ENCODE data around the gene KHK.

Gene KHK

DNA sequence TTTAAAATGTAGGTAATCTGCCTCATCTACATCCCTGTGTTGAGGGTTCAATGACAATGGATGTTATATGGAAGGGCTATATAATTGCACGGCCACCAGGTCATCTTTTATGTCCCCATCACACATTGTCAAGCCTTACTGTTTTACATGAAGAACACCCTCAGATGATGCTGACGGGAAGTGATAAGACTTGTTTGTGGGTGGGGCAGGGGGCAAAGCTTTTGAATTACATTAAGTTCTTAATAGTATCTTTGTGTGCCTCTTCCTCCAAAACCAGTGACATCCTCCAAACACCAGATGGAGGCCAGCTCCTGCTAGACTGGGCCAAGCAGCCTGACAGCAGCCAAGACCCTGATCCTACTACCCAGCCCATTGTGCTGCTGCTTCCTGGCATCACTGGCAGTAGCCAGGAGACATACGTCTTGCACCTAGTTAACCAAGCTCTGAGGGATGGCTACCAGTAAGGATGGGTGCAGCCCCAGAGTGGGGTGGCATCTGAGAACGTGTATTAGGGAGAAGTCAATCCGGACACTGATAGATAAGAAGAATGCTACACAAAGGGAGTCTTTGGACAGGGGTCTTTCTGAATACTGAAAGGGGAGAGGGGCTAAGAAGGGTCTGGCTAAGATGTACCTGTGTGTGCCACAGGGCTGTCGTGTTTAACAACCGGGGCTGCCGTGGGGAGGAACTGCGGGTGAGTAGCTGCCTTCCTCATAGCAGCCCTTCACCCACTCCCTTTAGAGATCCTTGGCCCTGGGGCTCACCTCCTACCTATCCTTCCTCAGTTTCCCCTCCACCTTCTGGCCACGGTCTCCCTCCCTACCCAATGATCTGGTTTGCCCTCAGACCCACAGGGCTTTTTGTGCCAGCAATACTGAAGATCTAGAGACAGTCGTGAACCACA, 42.3 kb downstream of the KHK start:
- DNase-seq: no peak

DNA sequence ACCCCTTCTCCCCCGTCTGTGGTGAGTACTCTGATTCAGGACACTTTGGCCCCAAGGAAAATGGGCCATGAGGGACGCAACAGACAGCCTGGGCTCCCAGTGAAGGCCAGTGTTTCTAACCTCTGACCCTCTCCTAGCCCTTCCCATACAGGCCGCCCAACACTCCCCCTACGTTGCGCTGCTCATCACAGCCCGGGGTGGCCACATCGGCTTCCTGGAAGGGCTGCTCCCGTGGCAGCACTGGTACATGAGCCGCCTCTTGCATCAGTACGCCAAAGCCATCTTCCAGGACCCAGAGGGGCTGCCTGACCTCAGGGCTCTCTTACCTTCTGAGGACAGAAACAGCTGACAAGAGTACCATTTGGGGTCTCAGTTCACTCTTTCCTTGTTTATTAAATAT, 43.8 kb downstream of the KHK start:
- DNase-seq: no peak

DNA sequence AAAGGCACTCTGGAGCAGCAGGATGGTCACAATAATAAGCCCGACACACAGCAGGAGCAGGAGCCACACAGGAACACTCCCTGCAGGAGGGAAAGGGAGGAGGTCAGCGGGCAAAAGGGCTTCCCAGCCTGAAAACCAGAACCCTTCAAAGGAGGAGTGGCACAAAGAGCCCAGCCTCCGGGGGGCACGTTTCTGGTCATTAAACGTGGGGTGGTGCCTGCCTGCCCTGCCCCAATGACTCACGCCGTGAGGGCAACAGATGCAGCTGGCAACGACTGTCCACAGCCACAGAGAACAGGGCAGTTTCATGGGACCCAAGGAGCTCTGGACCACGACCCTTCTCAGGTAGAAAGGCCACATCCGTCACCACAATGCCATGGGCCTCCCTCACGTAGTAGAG, 44.9 kb downstream of the KHK start:
- no peak for DNase-seq

DNA sequence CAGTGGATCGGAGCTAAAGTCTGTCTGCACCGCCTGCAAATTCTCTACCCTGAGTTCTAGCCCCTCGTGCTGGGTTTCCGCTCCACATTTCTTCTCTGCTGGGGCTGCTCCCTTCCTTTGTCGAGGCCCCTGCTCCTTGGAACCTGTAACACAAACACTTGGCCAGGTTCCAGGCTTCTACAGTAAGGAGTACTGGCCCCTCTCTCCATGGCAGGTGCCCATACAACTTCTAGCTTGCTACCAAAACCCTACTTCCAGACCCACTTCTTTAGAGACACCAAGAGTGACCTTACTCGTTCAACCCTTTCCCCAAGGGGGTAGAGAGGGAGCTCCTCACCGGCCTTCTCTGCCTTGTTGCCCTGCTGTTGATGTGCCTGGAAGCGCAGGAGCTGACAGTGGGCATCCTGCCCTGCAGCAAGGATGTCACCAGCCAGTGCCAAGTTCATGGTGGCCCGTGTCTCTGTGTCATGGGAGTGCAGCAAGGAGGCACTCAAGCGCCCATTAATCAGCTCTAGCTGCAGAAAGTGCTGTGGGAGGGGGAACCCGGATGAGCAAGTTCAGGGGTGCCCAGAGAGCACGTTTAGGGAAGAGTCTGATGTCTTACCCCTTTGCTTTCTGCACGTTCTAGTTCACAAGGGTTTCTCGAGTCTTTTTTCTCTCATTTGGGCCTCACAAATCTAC, 46.8 kb downstream of the KHK start:
- DNase-seq: no peak

DNA sequence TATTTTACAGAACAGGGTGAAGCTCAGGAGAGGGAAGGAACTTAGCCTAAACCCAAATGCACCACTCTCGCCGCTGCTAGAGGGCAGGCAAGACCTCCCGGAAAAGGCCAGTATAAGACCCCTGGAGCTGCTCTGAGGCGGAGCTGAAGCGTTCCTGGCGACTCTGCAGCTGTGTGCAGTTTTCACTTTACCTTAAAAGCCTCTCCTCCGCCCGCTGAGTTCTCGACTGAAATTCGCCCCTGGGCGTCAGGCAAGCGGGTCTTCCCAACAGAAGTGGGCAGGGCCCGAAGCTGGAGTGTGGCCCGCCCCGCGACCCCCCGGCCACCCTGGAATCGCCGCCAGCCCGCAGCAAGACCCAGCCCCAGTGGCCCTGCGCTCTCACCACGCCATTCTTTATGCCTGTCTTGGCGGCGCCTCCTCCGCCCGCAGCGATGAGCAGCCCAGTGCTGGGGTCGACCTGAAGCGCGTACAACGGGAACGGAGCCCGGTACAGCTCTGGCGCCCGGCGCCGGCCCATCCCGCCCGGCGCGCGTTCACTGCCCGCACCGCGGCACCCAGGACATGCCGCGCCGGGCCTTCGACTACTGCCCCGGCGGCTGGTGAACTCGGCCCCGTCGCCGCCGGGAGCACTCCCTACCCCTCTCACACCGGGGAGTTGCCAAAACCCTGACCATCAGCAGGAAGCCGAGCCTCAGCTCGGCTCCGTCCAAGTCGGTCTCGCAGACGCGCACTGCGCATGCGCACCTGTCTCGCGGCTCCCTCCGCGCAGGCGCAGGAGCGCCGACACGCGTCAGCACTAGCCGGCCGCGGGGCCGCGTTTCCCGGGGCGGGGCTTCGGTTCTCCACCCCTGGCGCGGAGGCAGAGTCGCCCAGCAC, 47.6 kb downstream of the KHK start, which contains the start of gene PREB:
Gene PREB (minus strand): TSS at position 732 of the 876 bp plus-strand sequence. CDS start 215 bp downstream, at position 517.
- DNase-seq: peak; percentile 96

DNA sequence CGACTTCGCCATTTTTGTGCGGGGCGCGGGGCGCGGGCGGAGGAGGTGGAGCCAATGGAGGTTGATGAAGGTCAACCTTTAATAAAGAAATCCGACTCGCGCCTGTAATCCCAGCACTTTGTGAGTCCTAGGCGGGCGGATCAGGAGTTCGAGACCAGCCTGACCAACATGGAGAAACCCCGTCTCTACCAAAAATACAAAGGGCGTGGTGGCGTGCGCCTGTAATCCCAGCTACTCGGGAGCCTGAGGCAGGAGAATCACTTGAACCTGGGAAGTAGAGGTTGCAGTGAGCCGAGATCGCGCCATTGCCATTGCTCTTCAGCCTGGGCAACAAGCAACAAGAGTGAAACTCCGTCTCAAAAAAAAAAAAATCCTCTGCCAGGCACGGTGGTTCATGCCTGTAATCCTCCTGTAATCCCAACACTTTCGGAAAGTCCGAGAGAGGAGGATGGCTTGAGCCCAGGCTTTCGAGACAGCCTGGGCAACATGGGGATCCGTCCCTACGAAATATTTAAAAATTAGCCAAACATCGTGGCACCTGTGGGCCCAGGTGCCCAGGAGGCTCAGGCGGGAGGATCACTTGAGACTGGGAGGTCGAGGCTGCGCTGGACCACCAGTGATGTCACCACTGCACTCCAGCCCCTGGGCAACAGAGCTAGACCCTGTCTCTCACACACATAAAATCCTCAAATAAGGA, 48.4 kb downstream of the KHK start:
- no peak for DNase-seq

DNA sequence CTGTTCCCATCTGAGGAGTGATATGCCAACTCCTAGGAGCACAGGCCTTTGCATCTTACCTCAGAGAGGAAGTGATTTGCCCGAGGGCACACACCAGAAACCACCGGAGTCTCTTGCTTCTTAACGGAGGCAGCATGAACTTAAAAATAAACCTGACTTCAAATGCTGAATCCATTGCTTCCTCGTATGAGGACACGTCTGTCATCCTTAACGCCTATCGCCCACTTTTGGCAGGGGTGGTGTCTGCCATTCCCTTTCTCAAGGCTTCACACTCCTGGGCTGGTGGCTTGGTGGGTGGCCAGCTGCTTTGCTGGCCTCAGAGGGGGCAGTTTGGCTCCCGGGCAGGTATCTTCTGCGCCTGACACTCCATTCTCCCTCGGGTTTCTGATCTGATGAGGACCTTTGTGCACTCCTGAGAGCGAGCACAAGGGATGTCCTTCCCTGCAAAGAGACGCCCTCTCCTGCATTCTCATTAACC, 48.9 kb downstream of the KHK start:
- DNase-seq: no peak

DNA sequence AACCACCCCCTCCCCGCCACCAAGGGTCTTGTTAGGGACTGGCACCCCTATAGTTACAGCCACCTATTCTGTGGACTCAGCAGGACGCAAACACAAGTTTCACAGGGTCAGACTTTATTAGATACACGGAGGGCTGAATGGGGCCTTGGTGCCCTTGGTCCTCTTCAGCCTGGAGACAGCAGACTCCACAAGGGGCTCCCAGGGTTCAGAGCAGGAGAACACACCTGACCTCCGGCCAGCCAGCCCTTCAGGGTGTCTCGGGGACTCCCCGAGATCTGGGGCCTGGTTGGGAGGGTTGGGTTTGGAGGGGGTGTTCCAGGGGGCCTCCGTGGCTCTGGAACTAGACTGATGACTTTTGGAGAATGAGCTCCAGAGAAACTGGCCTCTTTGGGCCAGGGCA, 50.2 kb downstream of the KHK start:
- no peak for DNase-seq

DNA sequence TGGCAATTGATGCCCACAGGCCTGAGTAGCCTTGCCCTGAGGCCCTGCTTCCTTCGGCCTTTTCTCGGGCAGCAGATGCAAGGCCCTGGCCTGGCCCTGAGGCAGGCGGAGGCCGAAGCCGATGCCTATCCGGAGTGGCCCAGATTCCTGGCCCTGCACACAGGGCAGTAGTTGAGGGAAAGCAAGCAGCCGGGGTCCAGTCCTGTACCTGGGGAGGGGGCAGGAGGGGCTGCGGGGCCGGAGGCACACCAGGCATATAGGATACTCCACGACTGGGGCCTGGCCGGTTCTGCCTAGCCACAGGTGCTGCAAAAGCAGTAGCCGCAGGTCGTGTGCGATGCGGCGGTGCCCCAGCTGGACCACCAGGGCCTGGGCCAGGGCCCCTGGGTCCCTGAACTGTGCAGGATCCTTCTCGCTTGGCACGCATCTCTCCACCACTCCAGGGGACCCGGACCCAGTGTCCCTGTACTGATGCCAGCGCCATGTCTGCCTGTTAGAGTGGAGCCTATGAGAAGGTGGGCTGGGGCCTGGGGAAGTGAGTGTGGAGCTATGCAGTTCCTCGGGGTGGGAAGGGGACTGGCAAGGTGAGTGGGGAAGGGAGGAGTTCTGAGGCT, 50.9 kb downstream of the KHK start:
- DNase-seq: no peak

DNA sequence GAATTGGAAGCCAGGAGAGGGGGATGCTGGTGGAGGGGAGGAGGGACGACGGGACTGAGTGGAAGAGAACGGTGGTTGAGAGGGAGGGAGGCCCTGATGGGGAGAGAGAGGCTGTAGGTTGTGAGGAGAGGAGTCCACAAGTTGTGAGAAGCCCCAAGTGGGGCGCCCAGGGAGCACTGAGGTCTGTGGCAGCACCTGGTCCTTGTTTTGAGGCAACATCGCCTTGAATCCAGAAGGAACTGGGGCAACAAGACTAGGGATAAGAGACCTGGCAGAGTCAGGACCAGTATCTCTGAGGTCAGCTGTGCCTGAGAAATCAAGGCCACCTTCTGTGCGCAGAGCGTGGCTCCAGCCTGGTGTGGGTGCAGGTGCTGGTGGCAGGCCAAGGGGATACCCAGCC, 51.5 kb downstream of the KHK start:
- DNase-seq: no peak

DNA sequence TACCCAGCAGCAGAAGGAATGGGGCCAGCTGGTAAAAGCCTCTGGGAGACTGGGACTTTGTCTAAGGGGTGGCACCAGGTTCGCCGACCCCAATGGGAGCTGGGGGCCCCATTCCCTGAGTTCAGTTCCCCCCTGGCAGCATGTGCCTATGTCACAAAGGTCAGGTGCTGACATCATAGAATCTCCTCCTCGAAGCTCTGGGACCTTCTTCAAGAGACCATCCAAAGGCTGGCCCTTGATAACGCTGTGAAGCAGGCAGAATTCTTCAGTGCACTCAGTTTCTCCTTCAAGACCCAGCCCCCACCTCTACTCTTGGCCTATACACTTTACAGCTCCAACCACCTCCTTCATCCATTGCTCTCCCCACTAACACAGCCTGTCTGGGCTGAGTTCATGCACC, 52.7 kb downstream of the KHK start, which contains the start of gene PRR30:
Gene PRR30 (minus strand): TSS at position 101 of the 400 bp plus-strand sequence. CDS start 1,081 bp downstream, outside the sequence.
- DNase-seq: no peak

DNA sequence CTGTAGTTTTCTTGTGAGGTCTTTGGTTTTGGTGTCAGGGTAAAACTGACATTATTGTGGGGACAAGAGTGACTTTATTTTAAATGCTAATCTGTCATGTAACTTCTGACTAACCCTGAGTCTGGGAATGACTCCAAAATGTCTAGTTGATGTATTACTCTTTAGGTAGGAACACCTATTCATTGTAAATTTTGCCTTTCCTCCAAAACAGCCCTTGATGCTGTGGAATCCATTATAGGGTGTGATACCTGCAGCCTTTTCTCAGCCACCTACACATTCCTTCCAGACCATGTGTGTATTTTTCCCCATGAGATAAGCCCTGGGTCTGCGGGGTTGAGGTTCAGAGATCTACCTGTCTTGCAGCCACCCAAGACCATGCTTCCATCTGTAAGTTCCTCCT, 56.7 kb downstream of the KHK start:
- no peak for DNase-seq

DNA sequence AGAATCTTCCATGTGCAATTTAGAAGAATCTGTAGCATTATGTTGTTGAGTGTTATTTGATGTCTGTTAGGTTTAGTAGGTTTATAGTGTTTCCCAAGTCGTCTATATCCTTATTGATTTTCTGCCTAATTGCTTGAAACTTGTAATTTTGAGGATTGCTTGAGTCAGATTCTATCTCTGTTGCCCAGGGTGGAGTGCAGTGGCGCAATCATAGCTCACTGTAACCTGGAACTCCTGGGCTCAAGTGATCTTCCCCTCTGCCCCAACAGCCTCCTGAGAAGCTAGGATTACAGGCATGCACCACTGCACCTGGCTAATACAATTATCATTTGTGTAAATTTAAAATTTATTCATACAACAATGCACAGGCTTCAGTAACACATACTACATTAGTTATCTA, 59.1 kb downstream of the KHK start:
- DNase-seq: no peak

DNA sequence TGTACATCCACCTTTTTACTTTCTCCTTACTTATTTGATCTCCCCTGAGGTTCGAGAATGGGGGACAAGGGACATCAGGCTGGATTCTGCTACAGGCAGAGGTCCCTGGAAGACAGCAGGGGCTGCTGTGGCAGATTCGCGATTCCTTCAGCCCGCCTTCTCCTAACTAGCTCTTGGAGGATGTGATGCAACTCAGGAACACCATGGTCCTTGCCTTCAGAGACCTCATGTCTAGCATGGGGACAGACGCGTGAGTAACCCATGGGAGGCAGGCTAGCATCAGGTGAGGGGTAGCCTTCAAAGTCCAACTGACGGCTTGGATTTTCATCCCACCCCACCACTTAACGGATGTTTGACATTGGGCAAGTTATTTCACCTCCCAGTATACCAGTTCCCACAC, 61.4 kb downstream of the KHK start:
- no peak for DNase-seq

DNA sequence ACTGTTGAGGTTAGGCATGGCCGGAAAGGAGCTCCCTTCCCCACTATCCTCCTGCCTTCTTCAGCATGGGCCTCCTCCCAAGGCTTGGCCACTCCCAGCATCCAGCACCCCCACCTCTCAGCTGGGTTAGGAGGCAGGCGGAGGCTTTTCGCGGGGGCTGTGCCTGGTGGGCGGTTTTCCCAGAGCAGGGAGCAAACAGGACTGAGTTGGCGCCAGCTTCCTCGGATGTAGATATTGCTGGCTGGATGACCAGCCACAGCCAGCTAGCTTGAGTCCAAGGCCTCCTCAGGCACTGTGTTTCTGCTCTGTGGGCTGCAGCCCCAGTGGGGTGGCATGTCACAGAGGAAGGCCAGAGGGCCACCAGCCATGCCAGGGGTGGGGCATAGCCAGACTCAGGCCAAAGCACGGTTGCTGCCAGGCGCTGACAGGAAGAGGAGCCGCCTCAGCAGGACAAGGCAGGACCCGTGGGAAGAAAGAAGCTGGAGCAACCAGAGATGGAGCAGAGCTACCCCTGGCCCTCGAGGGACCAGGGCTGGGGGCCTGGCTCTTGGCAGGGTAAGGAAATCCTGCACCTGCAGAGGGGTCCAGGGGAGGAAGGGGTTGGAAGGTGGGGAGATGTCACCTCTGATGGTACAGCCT, 62.3 kb downstream of the KHK start, which contains the start of gene TCF23:
Gene TCF23 (plus strand): TSS at position 204 of the 639 bp plus-strand sequence. CDS start 130 bp downstream, at position 334.
- no peak for DNase-seq

DNA sequence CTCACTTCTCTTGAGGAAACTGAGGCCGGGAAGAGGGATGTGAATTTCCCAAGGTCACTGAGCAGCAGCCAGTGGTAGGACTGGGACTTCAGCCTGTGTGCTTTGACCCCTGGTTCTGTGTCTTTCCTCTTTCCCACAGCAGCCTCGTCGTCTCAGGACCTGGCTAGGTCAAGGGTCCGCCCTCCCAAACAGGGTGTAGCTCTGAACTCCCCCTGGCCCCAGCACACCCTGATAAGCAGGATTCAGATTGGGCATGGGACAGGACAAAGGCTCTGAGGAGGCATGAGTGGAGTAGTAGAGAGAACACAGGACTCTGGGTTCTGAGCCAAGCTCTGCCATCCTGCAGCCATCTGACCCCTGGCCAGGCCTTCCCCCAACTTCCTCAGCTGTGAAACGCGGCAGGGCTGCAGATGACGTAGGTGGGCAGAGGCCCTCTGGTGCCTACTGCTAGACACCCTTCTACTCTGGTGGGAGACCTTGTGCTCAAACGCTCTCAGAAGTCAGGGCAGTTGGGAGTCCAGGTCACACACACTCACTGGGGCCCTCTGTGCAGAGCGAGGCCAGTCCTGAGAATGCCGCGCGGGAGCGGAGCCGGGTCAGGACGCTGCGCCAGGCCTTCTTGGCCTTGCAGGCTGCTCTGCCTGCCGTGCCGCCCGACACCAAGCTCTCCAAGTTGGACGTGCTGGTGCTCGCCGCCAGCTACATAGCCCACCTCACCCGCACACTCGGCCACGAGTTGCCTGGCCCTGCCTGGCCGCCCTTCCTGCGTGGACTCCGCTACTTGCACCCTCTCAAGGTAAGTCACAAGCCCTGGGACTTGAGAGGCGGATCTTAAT, 63.2 kb downstream of the KHK start:
- DNase-seq: no peak

Data from fibroblast of skin of scalp (primary cell).